GM06990 (cell line): Measurements from ENCODE around the gene STAT3.

Experiments
- DNase-seq: peaks from one replicate; pipeline ENCODE4 v3.0.0-alpha.2; 2011; ENCODE audit not compliant: insufficient read length; ENCODE audit errors: extremely low read depth
- H3K27me3 ChIP-seq: replicated peaks from 2 replicates; pipeline ENCODE4 v1.6.0; 2011; ENCODE audit warnings: low read length; ENCODE audit not compliant: control insufficient read depth, insufficient read depth
- H3K36me3 ChIP-seq: 2 replicates; pipeline ENCODE4 v1.5.1; 2011; ENCODE audit warnings: low read length; ENCODE audit not compliant: control insufficient read depth, insufficient read depth
- H3K4me3 ChIP-seq: replicated peaks from 2 replicates; pipeline ENCODE4 v1.5.1; 2011; ENCODE audit warnings: low read depth, mild to moderate bottlenecking, control low read depth, low read length
- TF ChIP-seq, protein P1 (sequence below): IDR thresholded peaks from 2 replicates; pipeline ENCODE4 v1.5.1; 2011; ENCODE audit warnings: low read length, control low read depth, mild to moderate bottlenecking, inconsistent platforms; ENCODE audit not compliant: insufficient read depth, poor library complexity, severe bottlenecking

Gene STAT3

GRCh38 chr17:42287977-42288802 lies 100.1 kb downstream of the STAT3 start, which contains the start of gene STAT5A:
Gene STAT5A, plus strand, starts transcription at chr17:42288498. Its CDS starts 914 bp downstream, at chr17:42289412.
- TF ChIP-seq, protein P1, sequence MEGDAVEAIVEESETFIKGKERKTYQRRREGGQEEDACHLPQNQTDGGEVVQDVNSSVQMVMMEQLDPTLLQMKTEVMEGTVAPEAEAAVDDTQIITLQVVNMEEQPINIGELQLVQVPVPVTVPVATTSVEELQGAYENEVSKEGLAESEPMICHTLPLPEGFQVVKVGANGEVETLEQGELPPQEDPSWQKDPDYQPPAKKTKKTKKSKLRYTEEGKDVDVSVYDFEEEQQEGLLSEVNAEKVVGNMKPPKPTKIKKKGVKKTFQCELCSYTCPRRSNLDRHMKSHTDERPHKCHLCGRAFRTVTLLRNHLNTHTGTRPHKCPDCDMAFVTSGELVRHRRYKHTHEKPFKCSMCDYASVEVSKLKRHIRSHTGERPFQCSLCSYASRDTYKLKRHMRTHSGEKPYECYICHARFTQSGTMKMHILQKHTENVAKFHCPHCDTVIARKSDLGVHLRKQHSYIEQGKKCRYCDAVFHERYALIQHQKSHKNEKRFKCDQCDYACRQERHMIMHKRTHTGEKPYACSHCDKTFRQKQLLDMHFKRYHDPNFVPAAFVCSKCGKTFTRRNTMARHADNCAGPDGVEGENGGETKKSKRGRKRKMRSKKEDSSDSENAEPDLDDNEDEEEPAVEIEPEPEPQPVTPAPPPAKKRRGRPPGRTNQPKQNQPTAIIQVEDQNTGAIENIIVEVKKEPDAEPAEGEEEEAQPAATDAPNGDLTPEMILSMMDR, result no peak
- peaks cover 1% of the 10 kb centered on the region; the same call in 1 of the 2 replicates for H3K36me3 ChIP-seq
- DNase-seq, result peak; percentile 85
- peak within 1 kb of the TSS; percentile 73 for H3K4me3 ChIP-seq
- no peaks in the 10 kb centered on the region for H3K27me3 ChIP-seq

- peak overlapping the region; percentile 73 for H3K4me3 ChIP-seq
- no peaks in the 10 kb centered on the region for H3K27me3 ChIP-seq
- TF ChIP-seq, protein P1, result no peak
- DNase-seq, result peak; percentile 62
- peaks cover 1% of the 10 kb centered on the region; the same call in 1 of the 2 replicates for H3K36me3 ChIP-seq
Measured at GRCh38 chr17:42287305-42287976, 100.8 kb downstream of the STAT3 start.

DNA sequence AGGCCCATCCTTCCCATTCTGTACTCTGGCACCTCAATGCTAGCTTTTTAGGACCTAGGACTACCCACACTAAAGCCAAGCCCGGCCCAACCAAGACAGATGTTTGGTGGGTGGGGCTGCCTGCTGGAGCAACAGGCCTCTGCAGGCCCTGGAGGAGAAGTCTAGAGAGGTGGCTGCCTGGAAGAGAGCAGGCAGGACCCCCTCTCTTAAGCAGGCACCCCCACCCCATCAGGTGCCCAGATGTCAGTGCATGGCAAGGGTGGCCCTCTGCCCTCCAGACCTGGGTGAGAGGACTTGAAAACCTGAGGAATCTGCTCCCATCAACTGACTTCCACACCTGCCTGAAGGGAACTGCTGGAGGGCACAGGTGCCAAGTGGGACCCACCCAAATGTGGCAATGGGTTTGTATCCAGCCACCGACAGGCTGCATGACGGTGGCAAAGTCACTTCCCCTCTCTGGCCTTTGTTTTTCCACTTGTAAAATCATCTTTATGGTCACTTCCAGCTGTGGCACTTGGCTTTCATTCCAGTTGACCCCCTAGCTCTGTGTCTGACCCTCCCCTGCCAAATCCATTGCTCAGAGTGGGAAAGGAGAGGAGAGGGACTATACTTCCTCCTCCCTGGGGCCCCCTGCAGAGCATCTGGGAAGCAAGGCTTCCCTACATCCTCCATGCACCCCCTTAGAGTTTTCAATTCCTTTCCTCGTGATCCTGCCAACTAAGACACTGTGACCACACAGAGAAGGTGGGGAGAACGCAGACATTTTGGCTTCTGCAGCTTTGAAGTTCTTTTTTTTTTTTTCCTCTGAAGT lies 101.6 kb downstream of the STAT3 start:
- Histone ChIP-seq H3K4me3 (peak overlapping the region; percentile 73), H3K27me3 (no peaks in the 10 kb centered on the region), H3K36me3 (0 out of 2 replicates have a peak, but pooled peaks cover 1% of the 10 kb centered on the region)
- TF ChIP-seq, protein P1, result no peak
- DNase-seq, result no peak

GRCh38 chr17:42285346-42286050 lies 102.7 kb downstream of the STAT3 start:
- DNase-seq, result no peak
- Histone ChIP-seq H3K4me3 (no peak overlapping the region), H3K27me3 (no peaks in the 10 kb centered on the region), H3K36me3 (no peaks in the 10 kb centered on the region)
- TF ChIP-seq, protein P1, result no peak

GRCh38 chr17:42284566-42284965 lies 103.7 kb downstream of the STAT3 start:
- Histone ChIP-seq H3K27me3 (no peaks in the 10 kb centered on the region), H3K36me3 (no peaks in the 10 kb centered on the region), H3K4me3 (no peak overlapping the region)
- no peak for DNase-seq
- TF ChIP-seq, protein P1, result no peak
